BLaER1 (cell line): ENCODE measurements around the gene KCNK18.
A peak's percentile ranks its signal among the peaks of the same experiment; 100 is the strongest.

Experiments used
- H3K27ac ChIP-seq: shearing (Covaris generic); formaldehyde crosslinking; 2 replicates; pipeline ENCODE4 v1.8.1; 2022
- H3K27me3 ChIP-seq: shearing (Covaris generic); formaldehyde crosslinking; 2 replicates; pipeline ENCODE4 v1.8.1; 2022
- H3K36me3 ChIP-seq: shearing (Covaris generic); formaldehyde crosslinking; 2 replicates; pipeline ENCODE4 v1.8.1; 2022
- H3K4me1 ChIP-seq: shearing (Covaris generic); formaldehyde crosslinking; 2 replicates; pipeline ENCODE4 v1.8.1; 2022
- H3K4me2 ChIP-seq: shearing (Covaris generic); formaldehyde crosslinking; 2 replicates; pipeline ENCODE4 v1.8.1; 2022
- H3K4me3 ChIP-seq: shearing (Covaris generic); formaldehyde crosslinking; 2 replicates; pipeline ENCODE4 v1.8.1; 2022
- H3K9ac ChIP-seq: shearing (Covaris generic); formaldehyde crosslinking; 2 replicates; pipeline ENCODE4 v1.8.1; 2022
- H3K9me3 ChIP-seq: shearing (Covaris generic); formaldehyde crosslinking; 2 replicates; pipeline ENCODE4 v1.8.1; 2022
- H4K20me1 ChIP-seq: shearing (Covaris generic); formaldehyde crosslinking; 2 replicates; pipeline ENCODE4 v1.8.1; 2022
- Cebpa-rat ChIP-seq: shearing (Covaris generic); IDR thresholded peaks from 2 replicates; pipeline ENCODE4 v1.8.1; 2022

Gene KCNK18

GRCh38 chr10:117163954-117164548, 33.2 kb upstream of the KCNK18 start:
- Histone ChIP-seq H3K4me2 (no peak overlapping the region), H3K9ac (no peak overlapping the region), H3K4me3 (no peak overlapping the region), H3K27me3 (peaks cover 100% of the 10 kb centered on the region), H3K27ac (no peak overlapping the region), H4K20me1 (peaks cover 41% of the 10 kb centered on the region), H3K9me3 (peaks cover 25% of the 10 kb centered on the region), H3K4me1 (0 out of 2 replicates have a peak, but pooled peaks cover 15% of the 10 kb centered on the region), H3K36me3 (no peaks in the 10 kb centered on the region)
- TF ChIP-seq Cebpa-rat: no peak

- Histone ChIP-seq H3K4me2 (peak overlapping the region; percentile 53), H3K36me3 (no peaks in the 10 kb centered on the region), H3K9me3 (peaks cover 19% of the 10 kb centered on the region), H3K27ac (no peak overlapping the region), H3K27me3 (peaks cover 100% of the 10 kb centered on the region), H3K4me3 (no peak overlapping the region), H3K4me1 (0 out of 2 replicates have a peak, but pooled peaks cover 15% of the 10 kb centered on the region), H4K20me1 (peaks cover 41% of the 10 kb centered on the region), H3K9ac (no peak overlapping the region)
- TF ChIP-seq Cebpa-rat: no peak
Observed at GRCh38 chr10:117164592-117165537, 32.4 kb upstream of the KCNK18 start.

- no peak for TF ChIP-seq Cebpa-rat
- Histone ChIP-seq H4K20me1 (peaks cover 41% of the 10 kb centered on the region), H3K4me1 (0 out of 2 replicates have a peak, but pooled peaks cover 15% of the 10 kb centered on the region), H3K9ac (no peak overlapping the region), H3K27me3 (peaks cover 99% of the 10 kb centered on the region), H3K9me3 (peaks cover 19% of the 10 kb centered on the region), H3K4me3 (peak overlapping the region; percentile 3; the same call in 1 of the 2 replicates), H3K36me3 (no peaks in the 10 kb centered on the region), H3K27ac (no peak overlapping the region), H3K4me2 (peak overlapping the region; percentile 53)
Observed at GRCh38 chr10:117165538-117166417, 31.5 kb upstream of the KCNK18 start.

GRCh38 chr10:117166418-117167345, 30.6 kb upstream of the KCNK18 start:
- H3K4me1 ChIP-seq: 0 out of 2 replicates have a peak, but pooled peaks cover 15% of the 10 kb centered on the region
- no peak overlapping the region for H3K4me3 ChIP-seq
- H3K4me2 ChIP-seq: peak overlapping the region; percentile 53
- no peaks in the 10 kb centered on the region for H3K36me3 ChIP-seq
- peaks cover 19% of the 10 kb centered on the region for H3K9me3 ChIP-seq
- peaks cover 90% of the 10 kb centered on the region for H3K27me3 ChIP-seq
- TF ChIP-seq Cebpa-rat: no peak
- peaks cover 41% of the 10 kb centered on the region for H4K20me1 ChIP-seq
- H3K27ac ChIP-seq: no peak overlapping the region
- no peak overlapping the region for H3K9ac ChIP-seq

GRCh38 chr10:117167346-117167788, 29.9 kb upstream of the KCNK18 start:
- Histone ChIP-seq H4K20me1 (peaks cover 41% of the 10 kb centered on the region), H3K4me3 (no peak overlapping the region), H3K9ac (no peak overlapping the region), H3K27ac (no peak overlapping the region), H3K4me2 (no peak overlapping the region), H3K36me3 (no peaks in the 10 kb centered on the region), H3K9me3 (peaks cover 18% of the 10 kb centered on the region), H3K4me1 (0 out of 2 replicates have a peak, but pooled peaks cover 15% of the 10 kb centered on the region), H3K27me3 (peaks cover 83% of the 10 kb centered on the region)
- no peak for TF ChIP-seq Cebpa-rat

GRCh38 chr10:117167789-117168674, 29.3 kb upstream of the KCNK18 start:
- H3K27me3 ChIP-seq: peaks cover 77% of the 10 kb centered on the region
- H3K4me2 ChIP-seq: no peak overlapping the region
- H4K20me1 ChIP-seq: peaks cover 41% of the 10 kb centered on the region
- no peak overlapping the region for H3K27ac ChIP-seq
- no peak overlapping the region for H3K4me3 ChIP-seq
- H3K36me3 ChIP-seq: no peaks in the 10 kb centered on the region
- H3K9me3 ChIP-seq: peaks cover 14% of the 10 kb centered on the region
- no peak for TF ChIP-seq Cebpa-rat
- H3K9ac ChIP-seq: no peak overlapping the region
- 0 out of 2 replicates have a peak, but pooled peaks cover 15% of the 10 kb centered on the region for H3K4me1 ChIP-seq

- Histone ChIP-seq H3K4me3 (no peak overlapping the region), H3K9ac (no peak overlapping the region), H3K27me3 (peaks cover 70% of the 10 kb centered on the region), H3K4me1 (peaks cover 18% of the 10 kb centered on the region), H3K36me3 (no peaks in the 10 kb centered on the region), H3K27ac (no peak overlapping the region), H4K20me1 (peaks cover 34% of the 10 kb centered on the region), H3K4me2 (no peak overlapping the region), H3K9me3 (peaks cover 7% of the 10 kb centered on the region; the same call in 1 of the 2 replicates)
- no peak for TF ChIP-seq Cebpa-rat
Observed at GRCh38 chr10:117168729-117169128, 28.6 kb upstream of the KCNK18 start.

GRCh38 chr10:117169480-117169879, 27.8 kb upstream of the KCNK18 start:
- Histone ChIP-seq H3K4me2 (no peak overlapping the region), H3K9me3 (0 out of 2 replicates have a peak, but pooled peaks cover 5% of the 10 kb centered on the region), H3K36me3 (no peaks in the 10 kb centered on the region), H3K27me3 (peaks cover 62% of the 10 kb centered on the region), H4K20me1 (peaks cover 28% of the 10 kb centered on the region), H3K4me1 (peaks cover 25% of the 10 kb centered on the region), H3K27ac (no peak overlapping the region), H3K4me3 (no peak overlapping the region), H3K9ac (no peak overlapping the region)
- no peak for TF ChIP-seq Cebpa-rat
